Activated CD4-positive, CD25-positive, alpha-beta regulatory T cell treated with anti-CD3 and anti-CD28 coated beads, Interleukin-2, amount 50 U/mL, for 72 hours (primary cell): ENCODE data around the gene KPNA3.

Source experiments
- DNase-seq: peaks from one replicate; pipeline ENCODE4 v3.0.0; 2021

Gene KPNA3

DNA sequence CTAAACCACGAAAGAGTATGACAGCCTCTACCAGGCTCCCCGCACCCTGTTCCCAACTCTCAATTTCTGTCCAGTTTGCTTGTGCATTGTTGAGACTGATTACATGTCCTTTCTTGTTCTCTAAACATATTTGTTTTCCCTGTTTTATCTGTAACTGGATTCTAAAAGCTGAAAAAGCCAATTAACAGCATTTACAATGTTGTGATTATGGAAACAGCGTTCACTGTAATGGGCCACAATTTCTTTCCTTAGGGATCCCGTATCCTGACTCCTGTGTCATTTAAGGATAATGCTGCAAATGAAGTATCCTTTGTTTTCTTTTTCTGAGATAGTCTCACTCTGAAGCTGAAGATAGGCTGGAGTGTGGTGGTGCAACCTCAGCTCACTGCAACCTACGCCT is 121.7 kb downstream of the KPNA3 start:
- DNase-seq, result no peak

DNA sequence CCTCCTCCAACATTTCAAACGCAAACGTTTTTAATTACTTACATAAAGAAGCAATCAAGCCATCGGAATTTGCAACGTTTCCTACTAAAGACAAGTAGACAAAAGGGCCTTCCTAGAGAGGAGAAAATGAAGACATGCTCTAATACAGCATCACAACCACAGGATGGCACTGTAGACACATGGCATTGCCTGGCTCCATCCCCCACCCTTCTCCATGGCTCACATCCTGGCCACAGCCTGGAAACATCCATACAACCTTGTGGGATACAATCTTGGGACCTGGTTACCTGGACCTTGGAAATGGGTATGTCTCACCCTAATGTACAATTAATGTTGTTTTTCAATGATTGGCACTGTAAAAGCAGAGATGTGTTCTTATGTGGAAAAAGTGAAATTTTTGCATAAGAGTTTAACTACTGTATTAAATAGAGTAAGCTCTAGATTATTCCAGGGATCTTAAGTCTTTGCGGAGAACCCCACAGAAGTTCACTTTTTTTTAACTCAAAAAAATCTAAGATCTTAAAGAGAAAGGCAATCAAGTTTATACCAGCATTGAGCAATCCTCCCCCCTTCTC is 122.7 kb downstream of the KPNA3 start:
- no peak for DNase-seq

DNA sequence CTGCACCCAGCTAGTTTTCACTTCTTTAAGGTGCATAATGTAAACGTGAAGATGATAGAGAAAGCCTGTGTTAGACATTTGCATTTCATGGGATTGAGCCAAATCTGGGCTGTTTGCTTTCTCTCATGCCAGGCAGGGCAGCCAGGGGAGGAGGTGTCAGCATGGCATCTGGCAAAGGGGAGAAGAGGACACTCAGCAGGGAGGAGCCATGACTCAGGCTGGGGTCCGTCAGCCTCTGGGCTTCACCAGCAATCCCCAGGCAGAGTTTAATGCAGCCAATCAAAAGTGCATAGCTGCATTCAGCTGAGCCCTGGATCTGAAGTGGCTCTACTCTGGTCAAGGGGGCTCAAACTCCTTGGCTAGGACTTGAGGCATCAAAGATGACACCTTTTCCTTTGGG is 124.7 kb downstream of the KPNA3 start:
- DNase-seq, result no peak

DNA sequence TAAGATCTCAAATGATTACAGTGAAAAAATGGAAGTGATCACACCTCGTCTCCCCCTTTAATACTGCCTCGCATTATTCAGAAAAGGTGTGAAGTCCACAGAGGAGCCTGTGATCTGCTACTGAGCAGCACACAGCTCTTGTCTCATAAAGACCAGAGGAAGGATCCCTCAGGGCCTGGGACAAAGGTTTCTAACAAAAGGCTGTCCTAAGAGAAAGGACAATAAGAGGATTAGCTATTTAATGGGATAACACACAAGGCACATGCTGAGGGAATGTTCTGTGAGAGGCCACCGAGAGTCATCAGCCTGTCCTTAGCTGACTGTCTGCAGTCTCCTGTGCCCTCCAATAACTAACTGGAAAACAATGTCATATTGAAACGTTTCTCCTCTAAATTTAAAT is 127.9 kb downstream of the KPNA3 start:
- DNase-seq, result no peak

DNA sequence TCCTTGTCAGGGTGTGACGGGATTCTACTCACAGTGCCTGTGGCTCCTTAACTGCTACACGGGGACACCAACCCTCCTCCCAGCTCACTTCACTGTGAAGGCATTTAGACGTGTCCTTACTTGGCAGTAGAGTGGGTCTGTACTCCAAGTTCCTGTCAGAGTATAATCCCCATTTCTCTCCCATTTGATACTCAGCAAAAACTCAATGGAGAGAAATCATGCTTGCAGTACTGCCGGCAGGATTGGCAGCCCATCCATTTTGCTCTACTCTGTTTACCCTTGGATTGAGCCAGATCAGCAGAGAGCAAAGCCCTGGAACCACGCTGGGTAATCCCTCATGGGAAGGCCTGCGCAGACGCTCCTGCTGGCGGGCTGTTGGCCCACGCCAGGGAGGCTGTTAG is 135.2 kb downstream of the KPNA3 start:
- DNase-seq, result no peak

DNA sequence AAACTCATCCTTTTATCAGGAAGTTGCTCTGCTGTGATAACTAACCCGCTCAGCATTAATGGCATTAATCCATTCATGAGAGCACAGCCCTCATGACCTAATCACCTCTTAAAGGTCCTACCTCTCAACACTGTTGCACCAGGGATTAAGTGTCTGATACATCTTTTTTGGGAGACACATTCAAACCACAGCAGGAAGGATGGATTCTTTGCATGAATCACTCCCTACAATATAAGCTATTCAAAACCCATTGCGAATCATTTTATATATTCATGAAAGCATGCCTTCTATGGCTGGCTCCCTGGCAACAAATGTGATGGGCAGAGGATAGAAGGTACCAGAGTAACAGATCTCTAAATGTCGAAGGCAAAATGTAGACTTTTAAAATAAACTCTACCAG is 136.6 kb downstream of the KPNA3 start:
- DNase-seq, result no peak

DNA sequence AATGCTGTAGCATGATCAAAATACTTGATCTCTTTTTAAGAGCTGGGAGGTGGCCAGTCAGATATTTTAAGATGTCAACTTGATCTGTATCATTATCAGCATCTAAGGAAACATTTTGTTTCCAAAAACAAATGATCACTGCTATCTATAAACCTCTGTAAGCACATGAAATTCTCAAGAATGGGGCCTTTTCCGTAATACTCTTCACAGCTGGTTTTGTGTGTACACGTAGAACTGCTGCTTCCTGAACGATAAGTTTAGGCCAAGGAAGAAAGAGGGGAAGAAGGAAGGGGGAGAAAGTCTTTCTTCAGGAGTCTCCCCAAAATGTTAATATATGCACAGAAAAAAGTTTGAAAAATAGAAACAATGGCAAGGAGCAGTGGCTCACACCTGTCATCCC is 138.5 kb downstream of the KPNA3 start:
- DNase-seq, result no peak

DNA sequence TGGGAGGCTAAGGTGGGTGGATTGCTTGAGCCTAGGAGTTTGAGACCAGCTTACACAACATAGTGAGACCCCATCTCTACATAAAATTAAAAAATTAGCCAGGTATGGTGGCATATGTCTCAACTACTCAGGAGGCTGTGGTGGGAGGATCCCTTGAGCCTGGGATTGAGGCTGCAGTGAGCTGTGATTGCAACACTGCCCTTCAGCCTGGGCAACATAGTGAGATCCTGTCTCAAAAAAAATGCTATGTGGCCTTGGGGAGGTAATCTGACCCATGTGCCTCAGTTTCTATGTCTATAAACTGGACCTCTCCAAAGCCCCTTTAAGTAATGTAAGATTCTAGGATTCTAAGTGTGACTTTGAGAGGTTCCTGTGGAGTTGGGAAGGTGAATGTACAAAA is 139.0 kb downstream of the KPNA3 start:
- no peak for DNase-seq

DNA sequence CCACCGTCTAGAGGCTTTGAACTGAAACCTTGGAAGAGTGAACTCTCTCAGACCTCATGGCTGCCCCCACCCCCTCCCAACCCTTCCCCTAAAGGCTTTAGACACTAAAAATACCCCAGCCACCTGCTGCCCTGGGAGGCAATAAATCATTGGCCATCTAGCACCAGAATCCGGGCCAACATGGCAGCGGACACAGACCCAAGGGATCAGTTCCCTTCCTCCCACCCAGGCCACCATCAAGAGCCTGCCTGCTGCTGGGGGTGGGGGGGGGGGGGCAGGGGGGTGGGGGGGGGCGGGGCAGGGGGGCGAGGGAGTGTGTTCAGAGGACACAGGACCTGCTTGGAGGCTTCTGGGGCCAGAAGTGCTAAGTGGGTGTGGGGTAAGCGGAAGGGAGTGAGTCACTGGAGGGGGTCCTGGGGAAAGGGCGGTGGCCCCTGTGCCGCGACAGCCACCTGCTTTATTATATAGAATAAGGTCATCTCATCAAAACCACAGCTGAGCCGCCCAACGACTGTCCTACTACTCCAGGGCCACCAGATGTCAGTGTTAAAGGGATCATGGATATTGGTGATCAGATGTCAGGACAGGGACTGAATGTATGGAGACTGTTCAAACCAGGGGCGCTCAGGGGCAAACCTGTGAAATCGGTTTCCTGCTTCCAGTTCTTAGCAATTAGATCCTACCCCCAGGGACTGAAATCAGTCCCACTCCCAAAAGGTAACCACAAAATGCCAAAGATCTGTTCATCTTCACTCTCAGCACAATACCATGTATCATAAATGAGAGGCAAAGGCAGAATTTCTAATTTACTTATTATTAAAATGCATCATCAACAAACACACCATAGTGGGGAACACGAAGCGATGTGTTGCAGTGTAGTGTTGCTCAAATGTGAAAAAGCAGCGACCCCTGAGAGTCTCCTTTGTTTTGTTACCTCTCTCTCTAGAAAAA is 139.9 kb downstream of the KPNA3 start:
- no peak for DNase-seq

DNA sequence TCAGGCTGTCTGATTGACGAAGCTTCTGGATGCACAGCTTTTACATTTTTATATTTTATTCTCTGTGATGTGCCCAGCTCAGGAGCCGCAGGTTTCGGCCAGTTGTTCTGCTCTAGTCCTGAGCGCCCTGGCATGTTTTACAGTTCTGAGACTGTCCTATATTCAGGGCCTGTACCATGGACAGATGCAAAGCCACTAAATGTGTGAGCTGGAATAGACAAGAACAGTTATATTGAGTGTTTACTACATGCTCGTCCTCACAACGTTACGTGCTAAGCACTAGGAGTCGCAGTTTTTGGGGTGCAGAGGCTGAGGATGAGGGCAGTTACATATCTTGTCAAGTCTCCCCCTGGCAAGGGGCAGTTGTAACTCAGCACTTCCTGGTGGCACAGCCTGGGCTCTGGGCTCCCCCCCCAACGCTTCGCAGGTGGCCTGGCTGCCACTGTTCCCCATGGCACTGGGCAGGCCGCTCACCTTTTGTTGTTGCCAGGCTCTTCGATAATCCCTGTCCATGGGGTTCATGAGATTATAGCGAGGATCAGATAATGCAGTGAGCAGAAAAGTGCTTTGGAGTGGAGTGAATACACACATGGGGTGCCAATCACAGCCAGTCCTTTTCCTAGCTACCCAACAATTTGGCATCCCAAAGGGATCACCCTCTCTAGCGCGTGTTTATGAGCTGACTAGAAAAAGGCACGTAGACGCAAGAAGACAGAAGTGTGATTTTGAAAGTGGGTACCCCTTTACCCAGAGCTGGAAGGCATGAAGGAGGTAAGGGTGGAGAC is 140.7 kb downstream of the KPNA3 start:
- DNase-seq, result no peak

DNA sequence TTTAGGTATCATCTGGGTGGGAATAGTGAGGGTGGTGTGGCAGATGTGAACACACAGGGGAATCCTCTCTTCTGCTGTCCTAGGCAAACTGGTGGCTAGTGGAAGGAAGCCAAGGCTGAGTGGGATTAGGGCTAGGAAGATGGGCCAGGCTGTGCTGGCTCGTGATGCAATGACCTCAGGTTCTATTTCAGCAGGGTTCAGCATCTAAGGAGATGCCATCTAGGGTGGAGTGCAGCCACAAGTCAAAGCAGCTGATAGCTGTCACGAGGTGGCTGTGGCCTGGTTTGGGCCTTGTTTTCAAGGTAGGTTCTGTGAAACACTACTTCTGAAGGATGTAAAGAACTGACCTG is 142.5 kb downstream of the KPNA3 start:
- DNase-seq, result no peak
